ENCODE results near the gene ZWILCH.

DNA sequence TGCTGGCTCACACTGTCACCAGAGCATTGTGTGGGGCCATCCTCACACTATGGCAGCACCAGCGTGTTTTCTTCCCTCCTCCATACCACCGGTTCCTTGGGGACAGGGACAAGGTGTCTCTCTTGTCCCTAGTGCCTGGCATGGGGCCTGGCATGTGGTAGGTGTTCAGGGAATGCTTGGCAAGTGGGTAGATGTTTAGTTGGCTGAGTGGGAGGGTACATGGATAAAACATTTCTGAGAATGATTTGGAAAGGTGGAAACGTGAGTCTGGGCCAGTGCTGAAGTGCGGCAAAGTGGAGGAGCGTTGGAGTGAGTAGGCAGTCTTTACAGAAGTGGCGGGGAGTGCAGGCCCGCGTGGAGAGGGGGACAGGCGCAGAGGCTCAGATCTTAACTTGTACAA lies 22.6 kb upstream of the ZWILCH start:
- TF ChIP-seq ZNF274 (IDR thresholded peaks at IDR 0.05; ENCODE audit: low read depth, low read length) (no peak), SUZ12 (IDR thresholded peaks at IDR 0.05; ENCODE audit: extremely low read depth, insufficient read depth, insufficient read length) (no peak)
